ENCODE measurements around the gene FBLN7. TPM values are rescaled to one million over a fixed set of nuclear protein-coding genes. Genes with fewer than 3 reads are reported as not detected.

The FBLN7 gene
- total RNA-seq, 4 donors from 2014 or later, result 1.1 to 4.2 (median 1.3) TPM; not detected in 1

DNA sequence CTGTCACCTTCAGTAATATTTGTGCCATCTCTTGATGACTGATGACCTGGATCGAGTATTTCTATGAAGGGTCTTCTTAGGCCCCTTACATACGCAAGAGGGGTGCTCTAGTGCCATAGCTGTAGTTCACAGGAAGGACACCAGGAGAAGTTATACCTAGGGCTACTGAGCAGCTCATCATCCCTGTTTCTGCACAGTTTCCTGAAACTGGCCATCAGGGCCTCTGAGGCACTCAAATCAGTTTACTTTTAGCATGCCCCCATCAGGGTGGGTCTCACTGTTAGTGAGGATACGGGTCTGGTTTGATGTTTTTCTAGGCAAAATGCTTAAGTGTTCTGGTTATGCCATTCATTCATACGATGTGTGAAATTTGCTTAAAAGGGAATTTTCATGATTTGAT, 20.0 kb upstream of the FBLN7 start:
- no peaks in the 10 kb centered on the region for H3K27me3 ChIP-seq
- H3K4me1 ChIP-seq, result no peaks in the 10 kb centered on the region
- H3K4me3 ChIP-seq, result no peak overlapping the region
- no peaks in the 10 kb centered on the region for H3K9me3 ChIP-seq
- WGBS, 2 donors (ENCODE audit: low coverage in 1 of 2), result 62 to 73% methylated on average over 3 of the region's 4 CpGs
- TF ChIP-seq POLR2A (IDR thresholded peaks at IDR 0.05), result no peak
- no peak for TF ChIP-seq EP300 (IDR thresholded peaks at IDR 0.05)
- TF ChIP-seq POLR2AphosphoS5 (IDR thresholded peaks at IDR 0.05), result no peak
- TF ChIP-seq, protein P1, sequence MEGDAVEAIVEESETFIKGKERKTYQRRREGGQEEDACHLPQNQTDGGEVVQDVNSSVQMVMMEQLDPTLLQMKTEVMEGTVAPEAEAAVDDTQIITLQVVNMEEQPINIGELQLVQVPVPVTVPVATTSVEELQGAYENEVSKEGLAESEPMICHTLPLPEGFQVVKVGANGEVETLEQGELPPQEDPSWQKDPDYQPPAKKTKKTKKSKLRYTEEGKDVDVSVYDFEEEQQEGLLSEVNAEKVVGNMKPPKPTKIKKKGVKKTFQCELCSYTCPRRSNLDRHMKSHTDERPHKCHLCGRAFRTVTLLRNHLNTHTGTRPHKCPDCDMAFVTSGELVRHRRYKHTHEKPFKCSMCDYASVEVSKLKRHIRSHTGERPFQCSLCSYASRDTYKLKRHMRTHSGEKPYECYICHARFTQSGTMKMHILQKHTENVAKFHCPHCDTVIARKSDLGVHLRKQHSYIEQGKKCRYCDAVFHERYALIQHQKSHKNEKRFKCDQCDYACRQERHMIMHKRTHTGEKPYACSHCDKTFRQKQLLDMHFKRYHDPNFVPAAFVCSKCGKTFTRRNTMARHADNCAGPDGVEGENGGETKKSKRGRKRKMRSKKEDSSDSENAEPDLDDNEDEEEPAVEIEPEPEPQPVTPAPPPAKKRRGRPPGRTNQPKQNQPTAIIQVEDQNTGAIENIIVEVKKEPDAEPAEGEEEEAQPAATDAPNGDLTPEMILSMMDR (IDR thresholded peaks at IDR 0.05), result no peak
- ATAC-seq, result no peak
- H3K27ac ChIP-seq, result no peak overlapping the region
- H3K36me3 ChIP-seq, result peaks cover 0 to 43% of the 10 kb centered on the region in 2 donors

DNA sequence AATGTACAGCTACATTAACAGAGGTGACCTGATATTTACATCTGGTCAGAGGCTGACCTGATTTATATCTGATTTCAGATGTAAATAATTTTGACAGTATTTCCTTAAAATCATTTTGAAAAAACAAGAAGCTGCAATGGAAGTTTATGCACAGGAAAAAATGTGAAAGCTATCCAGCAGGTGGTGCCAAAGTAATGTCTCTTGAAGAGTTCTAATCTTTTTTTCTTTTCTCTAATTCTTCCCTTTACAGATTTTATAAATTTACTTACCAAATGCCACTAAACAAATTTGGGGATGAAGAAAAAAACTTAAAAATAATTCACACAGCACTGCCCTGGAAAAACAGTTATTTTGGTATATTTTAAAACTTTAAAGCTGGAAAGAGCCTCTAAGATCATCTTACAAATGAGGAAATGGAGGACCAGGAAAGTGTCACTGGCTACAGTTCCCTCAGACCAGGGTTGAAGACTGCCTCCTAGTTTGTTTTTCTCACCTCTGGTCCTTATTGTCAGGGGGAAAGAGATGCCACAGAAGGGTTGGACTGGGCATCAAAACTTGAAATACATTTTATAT, 16.4 kb upstream of the FBLN7 start:
- TF ChIP-seq EP300 (IDR thresholded peaks at IDR 0.05) (no peak), POLR2A (IDR thresholded peaks at IDR 0.05) (no peak), POLR2AphosphoS5 (IDR thresholded peaks at IDR 0.05) (no peak)
- TF ChIP-seq, protein P1 (IDR thresholded peaks at IDR 0.05), result peak; percentile 38 to 54 (median 48)
- no peak overlapping the region for H3K4me3 ChIP-seq
- no peaks in the 10 kb centered on the region for H3K9me3 ChIP-seq
- H3K36me3 ChIP-seq, result peaks cover 0 to 26% of the 10 kb centered on the region in 2 donors
- no peak overlapping the region for H3K27ac ChIP-seq
- no peak for ATAC-seq
- H3K27me3 ChIP-seq, result no peaks in the 10 kb centered on the region
- H3K4me1 ChIP-seq, result no peaks in the 10 kb centered on the region

DNA sequence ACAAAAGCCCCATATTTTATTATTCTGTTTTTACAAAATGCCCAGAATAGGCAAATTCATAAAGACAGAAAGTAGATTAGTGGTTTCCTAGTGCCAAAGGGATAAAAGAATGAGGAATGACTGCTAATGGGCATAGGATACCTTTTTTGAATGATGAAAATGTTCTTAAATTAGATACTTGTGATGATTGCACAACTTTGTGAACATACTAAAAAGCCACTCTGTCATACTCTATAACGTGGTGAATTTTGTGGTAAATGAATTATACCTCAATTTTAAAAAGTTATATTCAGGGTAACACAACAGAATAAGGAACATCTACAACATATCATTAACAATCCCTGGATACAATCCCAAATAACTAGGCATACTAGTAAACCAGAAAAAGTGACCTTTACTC, 9.1 kb upstream of the FBLN7 start:
- no peak for ATAC-seq
- WGBS, 2 donors (ENCODE audit: low coverage in 1 of 2), result 75 to 90% methylated on average over 1 of the region's 1 CpG
- TF ChIP-seq, protein P1 (IDR thresholded peaks at IDR 0.05), result no peak
- no peak for TF ChIP-seq POLR2A (IDR thresholded peaks at IDR 0.05)
- TF ChIP-seq EP300 (IDR thresholded peaks at IDR 0.05), result no peak
- no peak for TF ChIP-seq POLR2AphosphoS5 (IDR thresholded peaks at IDR 0.05)

DNA sequence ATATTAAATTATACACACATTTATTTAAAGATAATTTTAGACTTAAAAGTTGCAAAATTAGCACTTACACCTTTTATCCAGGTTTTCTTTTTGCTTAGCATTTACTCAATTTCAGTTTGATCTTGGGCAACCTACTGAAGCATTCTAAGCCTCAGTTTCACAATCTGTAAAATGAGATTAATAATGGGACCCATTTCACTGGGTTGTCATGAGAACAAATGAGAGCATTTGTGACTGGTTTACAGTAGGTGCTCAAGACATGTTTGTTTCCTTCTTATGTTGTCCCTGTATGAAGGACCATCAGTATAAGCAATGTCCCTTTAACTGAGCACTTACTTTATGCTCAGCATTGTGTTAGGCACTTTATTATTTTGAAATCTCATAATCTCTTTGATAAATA, 4.8 kb upstream of the FBLN7 start:
- TF ChIP-seq POLR2AphosphoS5 (IDR thresholded peaks at IDR 0.05) (no peak), EP300 (IDR thresholded peaks at IDR 0.05) (no peak), POLR2A (IDR thresholded peaks at IDR 0.05) (no peak)
- TF ChIP-seq, protein P1 (IDR thresholded peaks at IDR 0.05), result no peak
- ATAC-seq, result no peak
- Histone ChIP-seq H3K27me3 (no peaks in the 10 kb centered on the region), H3K36me3 (no peaks in the 10 kb centered on the region), H3K4me3 (no peak overlapping the region), H3K9me3 (peaks cover 0 to 10% (median 0%) of the 10 kb centered on the region in 3 donors), H3K4me1 (peaks cover 0 to 12% (median 5%) of the 10 kb centered on the region in 3 donors), H3K27ac (no peak overlapping the region)

More for the DNA sequence above, 9.1 kb upstream of the FBLN7 start:
- no peaks in the 10 kb centered on the region for H3K36me3 ChIP-seq
- no peaks in the 10 kb centered on the region for H3K4me1 ChIP-seq
- H3K27me3 ChIP-seq, result no peaks in the 10 kb centered on the region
- H3K27ac ChIP-seq, result no peak overlapping the region
- H3K4me3 ChIP-seq, result no peak overlapping the region
- peaks cover 0 to 10% (median 0%) of the 10 kb centered on the region in 3 donors for H3K9me3 ChIP-seq

DNA sequence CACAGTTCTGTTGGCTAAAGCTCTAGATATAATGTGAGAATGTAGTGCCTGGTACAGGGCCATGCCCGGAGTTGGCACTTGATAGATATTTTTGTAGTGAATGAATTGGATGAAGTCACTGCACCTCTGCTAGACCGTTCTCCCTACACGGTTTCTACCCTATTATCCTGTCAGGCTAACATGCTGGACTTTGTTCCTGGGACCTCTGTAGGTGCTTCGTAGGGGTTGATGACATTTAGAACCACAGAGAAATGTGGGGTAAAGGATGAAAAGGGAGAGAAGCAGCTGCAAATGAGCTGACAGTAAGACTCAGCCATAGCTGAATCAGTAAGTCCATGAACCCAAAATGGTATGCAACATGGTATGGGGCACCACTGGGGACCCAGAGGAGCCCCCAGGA, 4.1 kb upstream of the FBLN7 start:
- H3K9me3 ChIP-seq, result peaks cover 0 to 10% (median 0%) of the 10 kb centered on the region in 3 donors
- no peaks in the 10 kb centered on the region for H3K27me3 ChIP-seq
- TF ChIP-seq POLR2A (IDR thresholded peaks at IDR 0.05), result no peak
- no peak for TF ChIP-seq EP300 (IDR thresholded peaks at IDR 0.05)
- TF ChIP-seq, protein P1 (IDR thresholded peaks at IDR 0.05), result no peak
- no peak for TF ChIP-seq POLR2AphosphoS5 (IDR thresholded peaks at IDR 0.05)
- no peaks in the 10 kb centered on the region for H3K36me3 ChIP-seq
- ATAC-seq, result no peak
- H3K4me1 ChIP-seq, result peaks cover 0 to 14% (median 5%) of the 10 kb centered on the region in 3 donors
- 70 to 81% methylated on average over 4 of the region's 4 CpGs for WGBS, 2 donors (ENCODE audit: low coverage in 1 of 2)
- H3K27ac ChIP-seq, result no peak overlapping the region
- no peak overlapping the region for H3K4me3 ChIP-seq

All from gastroesophageal sphincter (tissue), 4 donors.